ENCODE results near the gene PKHD1.

Gene PKHD1

DNA sequence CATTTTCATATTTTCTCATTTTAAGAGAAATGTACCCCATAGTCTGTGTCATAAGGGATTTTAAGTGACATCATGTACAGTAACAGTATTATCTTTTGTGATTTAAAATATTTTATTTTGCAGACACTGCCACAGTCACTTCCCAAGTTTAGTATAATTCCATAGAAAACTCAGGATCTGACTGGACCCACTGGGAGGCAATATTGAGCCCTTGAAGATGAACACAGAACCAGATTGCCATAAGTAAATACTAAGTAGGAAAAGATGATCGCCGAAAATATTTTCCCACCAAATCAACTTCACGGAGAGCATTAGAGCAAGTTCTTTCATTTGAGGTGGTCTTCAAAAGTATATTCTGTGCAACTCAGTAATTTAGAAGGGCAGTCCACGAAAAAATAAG, 17.6 kb upstream of the PKHD1 start:
- no peak for DNase-seq

DNA sequence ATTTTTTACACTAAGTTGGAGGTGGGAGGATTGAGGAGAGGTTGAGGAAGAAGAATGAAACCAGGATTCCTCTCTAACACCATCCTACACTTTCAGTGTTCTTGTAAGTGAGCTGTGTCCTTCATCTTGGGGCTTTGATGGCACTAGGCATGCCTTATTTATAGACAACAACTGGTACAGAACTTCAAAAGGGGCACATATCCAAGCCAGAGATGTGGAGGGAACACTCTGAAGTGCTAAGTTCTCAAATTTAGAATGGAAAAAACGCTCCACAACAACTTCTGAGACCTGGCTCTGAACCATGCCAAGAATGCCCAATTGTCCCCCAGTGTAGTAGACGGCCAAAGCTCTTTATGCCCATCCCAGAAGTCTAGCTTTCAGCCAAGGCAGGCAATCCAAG, 16.2 kb upstream of the PKHD1 start:
- DNase-seq = no peak

DNA sequence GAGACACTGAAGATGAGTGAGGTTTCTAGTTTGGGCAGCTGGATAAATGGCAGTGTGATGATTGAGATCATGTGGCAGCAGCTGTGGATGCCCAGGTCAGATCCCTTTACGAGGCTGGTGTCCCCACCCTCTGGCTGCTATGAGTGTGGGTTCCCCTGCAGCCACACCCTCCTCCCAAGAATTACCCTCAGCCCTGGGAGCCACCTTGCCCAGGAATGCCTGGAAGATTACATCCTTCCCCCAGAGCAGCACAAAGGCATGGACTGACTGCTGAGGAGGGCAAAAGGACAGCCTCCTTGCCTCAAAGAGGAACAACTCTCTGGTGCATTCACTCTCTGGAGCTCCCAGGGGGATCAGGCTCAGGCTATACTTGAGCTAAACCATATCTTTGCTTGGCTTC, 15.0 kb upstream of the PKHD1 start:
- DNase-seq = no peak

DNA sequence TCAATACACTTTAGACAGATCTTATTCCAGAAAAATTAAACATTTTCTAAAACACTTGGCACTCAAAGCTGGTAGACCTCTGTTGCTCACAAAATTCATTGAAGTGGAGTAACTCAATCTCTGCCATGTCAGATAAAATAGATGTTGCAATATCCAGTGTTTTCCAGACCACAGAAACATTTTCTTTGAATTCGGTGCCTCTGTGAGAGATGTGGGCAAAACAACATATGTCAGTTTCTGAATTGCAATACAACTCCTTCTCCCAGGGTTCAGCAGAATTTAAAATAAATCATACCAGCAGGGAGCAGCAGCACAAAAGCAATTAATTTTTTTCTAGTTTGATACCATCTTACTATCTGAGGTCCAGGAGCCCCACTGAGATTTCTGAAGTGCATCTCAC, 11.3 kb upstream of the PKHD1 start:
- DNase-seq = no peak

DNA sequence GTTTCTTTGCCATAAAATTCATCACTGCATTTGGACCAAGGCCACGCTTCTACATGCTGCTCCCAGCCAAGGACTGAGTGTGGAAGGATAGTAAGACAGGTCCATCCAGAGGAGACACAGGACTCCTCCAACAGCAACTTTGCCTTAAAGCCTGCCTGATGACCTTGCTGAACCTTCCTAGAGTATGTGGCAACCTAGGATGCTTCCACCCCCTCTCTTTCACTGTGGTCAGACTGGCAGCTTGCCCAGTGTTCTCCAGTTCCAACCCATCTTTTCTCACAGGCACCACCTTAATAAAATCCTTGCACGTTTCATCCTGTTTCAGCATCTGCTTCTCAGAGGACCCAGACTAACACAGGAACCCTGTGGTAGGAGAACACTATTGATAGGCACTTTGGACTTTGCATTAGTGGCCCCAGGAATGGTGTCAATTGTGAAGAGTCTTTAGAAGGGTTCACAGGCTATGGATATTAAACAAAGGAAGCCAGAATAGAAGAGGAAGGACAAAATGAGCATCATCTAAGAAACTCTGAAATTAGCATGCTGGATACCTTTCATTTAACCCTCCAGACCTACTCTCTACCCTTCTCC, 2.4 kb upstream of the PKHD1 start:
- DNase-seq = no peak

DNA sequence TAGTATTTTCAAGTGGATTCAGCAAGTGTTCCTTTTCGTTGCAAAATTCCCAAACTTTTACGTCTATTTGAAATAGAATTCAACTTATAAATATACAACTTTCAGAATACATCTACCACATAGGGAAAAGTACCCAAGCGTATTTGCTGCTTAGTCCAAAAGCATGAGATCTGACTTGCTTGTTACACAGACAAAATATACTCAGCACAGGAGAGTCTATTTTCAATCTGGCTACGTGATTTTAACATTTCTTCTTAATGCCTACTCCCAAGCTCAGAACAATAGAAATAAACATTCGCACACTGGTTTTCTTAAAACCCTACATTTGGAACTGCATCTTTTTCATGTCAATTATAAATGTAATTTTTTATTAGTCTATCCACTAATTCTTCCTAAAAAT, 672 bp downstream of the PKHD1 start:
- no peak for DNase-seq

DNA sequence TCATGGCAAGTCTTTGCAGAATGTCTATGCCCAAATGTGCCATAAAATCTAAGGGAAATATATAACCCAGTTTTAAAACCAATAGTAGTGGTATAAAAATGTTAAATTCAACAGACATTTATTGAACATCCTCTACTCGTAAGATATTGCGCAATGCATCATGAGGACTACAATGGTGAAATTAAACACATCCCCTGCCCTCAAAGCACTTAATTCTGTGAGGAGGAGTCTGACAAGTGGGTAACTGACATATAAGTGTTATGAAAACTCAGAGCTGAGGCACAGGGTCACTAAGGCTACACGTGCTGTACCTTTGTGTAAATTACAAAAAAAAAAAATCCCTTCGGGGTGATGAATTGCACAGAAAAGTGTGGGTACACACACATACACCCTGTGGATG, 6.2 kb downstream of the PKHD1 start:
- DNase-seq = no peak

DNA sequence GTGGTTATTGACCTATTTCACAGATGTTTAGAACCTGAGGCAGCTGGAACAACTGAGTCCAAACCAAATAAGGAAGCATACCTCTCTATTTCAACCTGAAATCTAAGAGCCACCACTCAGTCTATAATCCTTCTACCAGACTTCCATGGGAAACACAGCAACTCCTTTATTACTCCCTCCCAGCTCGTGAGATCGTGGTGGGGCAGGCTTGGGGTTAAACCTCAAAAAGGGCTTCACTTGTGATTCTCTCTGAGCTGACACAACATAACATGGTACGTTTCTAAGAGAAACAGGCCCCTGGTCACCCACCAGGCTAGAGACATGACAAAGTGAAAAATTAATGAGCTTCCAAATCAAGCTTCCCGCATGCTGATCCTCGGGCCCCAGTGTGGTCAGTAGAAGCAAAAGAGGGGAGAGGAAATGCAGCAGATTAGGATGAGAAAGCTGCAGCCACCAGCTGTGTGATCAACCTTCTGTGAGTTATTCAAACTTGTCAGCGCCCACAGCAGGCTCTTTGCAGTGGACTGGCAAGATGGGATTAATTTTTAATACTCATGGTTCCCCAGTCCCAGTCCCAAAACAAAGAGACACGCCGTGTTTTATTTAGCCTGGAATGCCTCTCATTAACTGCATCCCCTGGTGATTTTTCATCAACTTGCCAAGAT, 9.3 kb downstream of the PKHD1 start:
- DNase-seq = no peak

DNA sequence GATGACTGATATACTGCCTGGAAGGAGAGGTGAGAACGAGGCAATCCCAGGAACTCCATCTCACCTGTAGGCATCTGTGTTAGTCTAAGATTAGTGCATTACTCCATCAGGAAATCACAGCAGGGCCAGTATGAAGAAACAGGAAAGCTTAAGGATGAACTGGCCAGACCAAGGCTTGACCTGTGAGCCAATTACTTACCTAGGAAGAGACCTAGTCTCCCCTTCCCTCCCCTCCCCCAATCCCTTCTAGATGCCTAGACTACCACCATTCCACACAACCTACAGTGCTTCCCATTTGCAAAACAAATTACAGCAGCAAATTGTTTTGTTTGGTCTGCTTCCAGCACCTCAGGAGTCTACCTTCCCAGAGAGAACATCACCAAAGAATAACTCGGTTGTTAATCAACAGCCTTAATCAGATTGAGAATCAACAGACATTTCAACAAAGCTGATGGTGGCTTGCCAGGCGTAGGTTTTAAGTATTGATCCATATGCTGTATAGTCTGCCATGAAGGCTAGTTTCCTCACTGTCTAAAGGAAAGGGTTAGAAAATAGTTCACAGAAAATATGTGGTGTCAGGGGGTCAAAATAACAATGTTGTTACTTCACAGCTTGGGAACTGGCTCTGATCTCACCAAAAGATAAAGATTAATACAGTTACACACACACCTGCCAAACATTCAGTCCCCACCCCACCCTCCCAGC, 10.1 kb downstream of the PKHD1 start:
- no peak for DNase-seq

DNA sequence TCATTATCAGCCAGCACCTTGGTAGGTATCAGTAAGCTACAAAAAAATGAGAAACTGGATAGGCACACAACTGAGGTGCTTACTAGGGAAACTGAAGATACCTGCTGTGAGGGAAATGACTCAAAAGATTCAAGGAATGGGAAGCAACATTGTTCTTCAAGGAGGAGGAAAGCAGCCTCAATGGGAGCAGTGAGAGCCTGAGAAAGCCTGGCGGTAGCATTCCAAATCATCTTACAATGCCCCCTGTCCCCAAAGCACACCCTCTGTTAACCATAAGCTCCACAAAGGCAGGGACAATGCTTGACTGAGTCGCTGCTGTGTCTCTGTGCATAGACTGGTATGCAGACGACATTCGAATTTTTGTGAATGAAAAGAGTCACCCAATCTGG, 10.6 kb downstream of the PKHD1 start:
- DNase-seq = no peak

DNA sequence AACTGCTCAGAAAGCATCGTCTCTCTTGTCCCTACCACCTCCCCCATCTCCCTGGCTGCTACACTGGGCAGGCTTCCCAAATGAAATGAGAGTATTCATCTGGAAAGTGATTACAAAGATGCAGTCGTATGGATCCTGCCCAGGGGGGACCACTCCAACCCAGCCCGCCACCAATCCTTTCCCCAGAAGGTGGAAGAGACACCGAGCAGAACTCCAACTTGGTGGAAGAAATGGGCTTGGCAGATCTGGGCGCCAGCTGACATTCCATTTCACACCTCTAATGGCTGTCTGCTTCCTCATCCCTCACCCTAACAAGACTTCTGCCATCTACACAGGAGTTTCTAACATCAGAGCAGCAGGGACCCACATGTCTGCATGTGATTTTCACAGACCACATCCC, 12.7 kb downstream of the PKHD1 start:
- no peak for DNase-seq

DNA sequence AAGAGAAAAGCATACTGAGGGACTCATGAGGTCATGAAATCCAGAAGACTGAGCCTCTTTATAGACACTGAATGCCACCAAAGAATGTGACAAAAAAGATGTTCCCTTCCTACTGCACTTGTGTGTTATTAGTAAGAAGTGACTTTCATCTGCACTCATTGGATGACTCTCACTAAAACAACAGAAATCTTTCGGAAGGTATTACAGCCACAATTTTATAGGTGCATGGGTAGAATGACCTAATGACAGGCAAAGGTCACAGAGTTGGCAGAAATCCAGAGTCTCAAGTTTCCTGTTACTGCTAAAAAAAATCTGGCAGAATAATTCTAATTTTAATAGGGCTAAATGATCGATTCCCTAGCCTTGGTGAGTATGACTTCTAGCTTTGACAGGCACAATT, 13.3 kb downstream of the PKHD1 start:
- no peak for DNase-seq

DNA sequence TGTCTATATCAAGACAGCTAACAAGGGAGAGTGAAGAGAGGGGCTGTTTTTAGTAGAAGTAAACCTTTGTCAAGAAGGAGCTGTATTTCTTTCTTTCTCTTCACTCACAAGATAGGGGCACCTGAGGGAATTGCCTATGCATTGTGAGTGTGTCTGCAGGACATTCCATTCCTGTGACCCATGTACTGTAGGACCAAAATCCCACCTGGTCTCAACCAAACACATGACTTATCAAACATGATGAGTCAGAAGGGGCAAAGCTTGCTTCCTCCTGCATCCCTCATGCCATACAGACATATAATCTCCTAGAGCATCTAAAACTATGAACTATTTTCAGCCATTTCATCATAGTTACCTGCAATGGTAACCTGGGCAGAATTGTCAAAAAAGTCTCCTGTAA, 21.8 kb downstream of the PKHD1 start:
- DNase-seq = no peak

DNA sequence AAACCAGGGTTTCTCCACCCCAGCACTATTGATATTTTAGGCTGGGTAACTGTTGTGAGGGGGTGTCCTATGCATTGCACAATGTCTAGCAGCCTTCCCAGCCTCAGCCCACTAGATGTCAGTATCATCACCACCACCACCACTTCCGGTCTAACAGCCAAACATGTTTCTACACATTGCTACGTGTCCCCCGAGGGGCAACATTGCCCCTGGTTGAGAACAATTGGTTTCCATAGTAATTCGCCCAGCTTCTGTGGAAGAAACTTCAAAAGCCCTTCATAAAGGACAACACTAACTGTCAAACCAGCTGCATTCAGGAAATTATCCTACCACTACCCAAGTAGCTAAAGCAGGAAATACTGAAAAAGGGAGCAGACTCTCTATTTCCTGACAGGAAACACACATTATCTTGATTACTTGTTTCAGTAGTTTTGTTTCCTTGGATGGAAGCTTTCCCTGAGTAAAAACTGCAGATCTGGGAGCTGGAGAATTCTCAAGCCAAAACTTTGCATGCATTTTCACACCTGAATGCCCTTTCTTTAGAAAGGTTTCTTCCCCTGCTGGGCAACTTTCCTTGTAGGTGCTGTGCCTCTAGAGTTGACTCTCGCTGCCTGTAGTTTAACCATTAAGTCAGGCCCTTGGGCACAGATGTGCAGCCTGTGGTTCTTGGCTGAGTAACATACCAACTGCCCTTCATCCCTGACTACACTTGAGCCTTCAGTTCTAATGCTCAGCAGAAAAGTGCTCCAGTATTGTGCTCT, 23.6 kb downstream of the PKHD1 start:
- DNase-seq = peak; percentile 49 to 66

DNA sequence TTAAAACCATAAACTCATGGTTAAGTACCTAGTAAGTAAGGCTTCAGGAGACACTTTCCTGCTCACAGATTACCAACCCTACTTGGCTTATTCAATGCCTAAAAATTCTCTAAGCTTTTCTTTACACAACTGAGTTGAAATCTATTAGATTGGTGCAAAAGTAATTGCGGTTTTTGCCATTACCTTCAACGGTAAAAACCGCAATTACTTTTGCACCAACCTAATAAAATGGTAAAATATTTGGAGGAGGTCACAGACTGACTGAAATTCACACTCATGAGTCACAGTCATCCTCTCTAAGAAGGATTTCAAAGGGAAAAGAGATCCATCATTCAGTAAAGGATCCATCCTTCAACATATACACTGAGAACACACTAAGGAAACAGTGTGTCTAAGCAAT, 25.9 kb downstream of the PKHD1 start:
- DNase-seq = no peak

DNA sequence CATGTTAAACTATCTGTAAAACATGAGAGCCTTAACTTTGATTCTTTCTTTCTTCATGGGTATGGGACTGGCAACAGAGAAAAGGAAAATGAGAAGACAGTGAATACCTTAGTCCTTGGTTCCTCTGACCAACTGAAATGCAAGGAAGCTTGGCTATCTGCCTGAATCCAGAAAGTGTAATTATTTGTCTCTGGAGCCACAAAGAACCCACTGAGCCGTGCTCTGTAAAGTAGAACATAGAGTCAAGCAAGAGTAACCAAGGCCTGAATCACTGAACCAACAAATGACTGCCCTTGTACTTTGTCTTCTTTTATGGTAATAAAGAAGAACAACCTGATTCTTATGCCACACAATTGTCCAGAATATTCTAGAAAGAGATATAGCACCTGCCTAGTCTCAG, 27.6 kb downstream of the PKHD1 start:
- DNase-seq = no peak

DNA sequence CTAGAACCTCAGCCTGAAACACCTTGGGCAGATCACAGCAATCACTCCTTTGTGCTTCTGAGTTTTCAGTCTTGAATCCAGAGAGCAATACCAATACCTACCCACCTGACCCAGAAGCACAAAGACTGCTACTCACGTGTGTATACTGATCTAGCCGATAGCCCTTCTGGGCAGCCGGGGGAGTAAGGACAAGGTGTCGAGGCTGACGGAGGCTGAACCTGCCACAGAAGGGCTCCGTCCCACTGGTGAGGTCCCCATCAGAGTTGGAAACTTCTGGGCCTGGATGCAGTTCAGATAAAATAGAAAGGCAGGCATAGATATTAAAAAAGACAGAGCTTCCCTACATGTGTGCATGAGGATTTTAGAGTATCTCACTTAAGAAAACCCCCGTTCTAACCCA, 32.0 kb downstream of the PKHD1 start:
- no peak for DNase-seq

DNA sequence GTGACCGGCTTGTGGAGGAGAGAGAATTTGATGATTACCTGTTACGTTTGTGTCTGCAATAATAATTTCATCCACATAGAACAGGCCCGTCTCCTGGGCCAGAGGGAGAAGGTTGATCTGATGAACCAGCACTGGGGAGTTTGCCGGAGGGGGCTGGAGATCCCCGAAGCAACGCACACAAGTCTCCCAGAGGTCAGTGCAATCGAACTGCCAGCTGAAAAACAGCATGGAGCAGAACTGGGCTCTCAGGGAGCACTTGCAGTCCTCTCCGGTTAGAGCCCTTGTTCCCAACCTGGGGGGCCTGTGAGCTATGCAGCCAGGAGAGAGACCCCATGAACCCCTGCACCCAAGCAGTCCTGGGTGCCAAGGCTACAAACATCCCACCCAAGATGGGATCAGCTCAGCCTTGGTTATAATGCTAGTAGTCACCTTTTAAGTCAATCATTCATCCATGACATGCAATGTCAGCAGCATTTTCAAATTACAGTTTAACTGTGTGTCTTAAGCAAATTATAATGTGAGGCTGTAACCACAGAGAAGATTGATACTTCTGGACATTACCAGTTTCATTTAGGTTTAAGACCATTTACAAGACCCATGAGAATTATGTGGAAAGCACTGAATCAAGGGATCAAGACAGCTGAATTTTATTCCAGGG, 34.2 kb downstream of the PKHD1 start:
- no peak for DNase-seq

DNA sequence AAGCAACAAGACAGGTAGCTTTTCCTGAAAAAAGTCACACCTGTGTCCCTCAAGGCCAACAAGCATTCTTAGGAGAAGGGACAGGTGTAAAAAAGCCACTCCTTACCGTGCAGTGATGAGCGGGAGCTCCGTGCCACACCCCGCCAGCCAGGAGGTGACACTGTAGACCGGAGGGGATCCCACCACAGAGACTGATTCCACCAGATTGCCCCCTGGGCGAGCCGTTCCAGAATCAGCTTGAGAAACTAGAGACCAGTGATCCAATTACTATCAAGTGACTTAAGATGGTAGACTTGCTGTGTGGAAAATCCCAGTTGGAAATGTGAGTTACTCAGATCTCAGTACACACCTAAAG, 37.4 kb downstream of the PKHD1 start:
- no peak for DNase-seq

DNA sequence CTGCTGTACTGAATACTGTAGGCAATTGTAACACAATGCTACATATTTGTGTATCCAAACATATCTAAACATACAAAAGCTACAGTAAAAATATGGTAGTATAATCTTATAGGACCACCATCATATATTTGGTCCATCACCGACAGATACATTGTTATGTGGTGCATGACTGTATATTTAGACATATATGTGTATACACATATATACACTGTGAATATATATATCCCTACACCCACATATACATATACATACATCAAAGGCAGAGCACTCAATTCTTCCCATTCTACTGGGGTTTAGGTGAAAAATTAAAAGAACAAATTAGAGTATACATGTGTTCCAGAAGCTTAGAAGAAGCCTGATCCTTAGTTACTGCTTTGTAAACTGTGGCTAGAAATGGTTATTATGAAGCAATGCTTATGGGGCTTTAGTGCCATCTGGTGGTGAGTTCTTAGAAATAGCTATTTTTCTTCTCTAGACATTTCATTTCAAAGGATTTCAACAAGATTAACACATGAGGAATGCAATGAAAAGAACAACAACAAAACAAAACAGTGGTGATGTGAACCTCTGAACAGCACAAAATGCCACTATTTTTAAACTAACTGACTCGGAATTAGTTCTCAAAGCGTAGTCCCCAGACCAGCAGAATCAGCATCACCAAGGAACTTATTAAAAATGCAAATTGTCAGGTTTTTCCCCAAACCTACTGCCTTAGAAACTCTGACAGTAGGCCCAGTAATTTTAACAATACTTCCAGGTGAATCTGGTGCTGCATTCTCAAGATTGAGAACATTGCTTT, 38.0 kb downstream of the PKHD1 start:
- DNase-seq = no peak

DNA sequence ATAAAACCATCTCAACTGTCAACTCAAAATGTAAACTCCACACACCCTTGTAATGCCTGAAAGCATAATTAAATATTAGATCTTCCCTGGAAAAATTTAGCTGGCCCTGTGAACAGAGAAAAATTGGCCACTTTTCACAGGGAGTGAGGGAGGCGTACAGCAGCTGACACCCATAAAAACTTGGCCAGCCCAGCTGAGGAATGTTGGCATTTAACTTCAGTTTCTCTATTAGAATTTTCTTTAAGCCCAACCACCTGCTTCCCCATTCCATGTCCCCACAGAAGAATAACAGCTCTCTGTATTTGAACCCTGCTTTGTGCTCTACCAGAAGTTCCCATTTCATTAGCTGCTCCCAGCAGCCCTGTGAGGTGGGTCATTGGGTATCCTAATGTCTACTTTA, 41.0 kb downstream of the PKHD1 start:
- DNase-seq = no peak

DNA sequence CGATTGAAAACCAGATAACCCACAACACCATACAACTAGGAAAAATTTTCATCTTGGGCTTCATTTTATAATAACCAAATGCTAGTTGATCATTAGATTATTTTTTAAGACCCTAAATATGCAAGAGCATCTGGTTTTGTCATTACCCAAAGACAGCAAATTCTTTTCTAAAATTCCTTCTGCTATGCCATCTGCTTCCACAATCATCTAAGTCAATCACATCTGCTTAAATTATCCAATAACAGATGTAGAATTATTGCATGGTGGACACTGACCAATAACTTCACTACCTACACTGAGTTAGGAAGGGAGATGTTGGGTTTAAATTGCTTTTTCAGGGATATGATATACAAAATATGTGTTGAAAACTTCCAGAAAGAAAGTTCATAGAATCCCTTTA, 41.9 kb downstream of the PKHD1 start:
- no peak for DNase-seq

DNA sequence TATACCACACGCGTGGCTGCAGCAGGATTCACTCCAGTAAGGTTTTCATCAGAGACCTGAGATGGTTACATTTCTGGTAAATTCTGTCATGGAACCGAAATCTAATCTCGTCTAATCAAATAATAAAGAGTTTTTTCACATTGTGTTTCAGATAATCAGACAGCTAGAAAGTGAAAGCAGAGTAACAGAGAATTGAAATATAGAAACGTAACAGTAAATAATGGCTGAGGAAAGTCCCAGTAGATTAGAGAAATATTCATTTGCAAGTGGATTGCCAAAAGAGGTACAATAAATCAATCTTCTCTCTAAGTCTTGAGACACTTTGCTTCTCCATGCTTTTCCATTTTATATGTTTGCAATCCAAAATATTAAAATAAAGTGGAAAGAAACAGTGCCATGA, 42.4 kb downstream of the PKHD1 start:
- DNase-seq = no peak
